ENCODE results near the gene DIP2A. TPM values are rescaled to one million over a fixed set of nuclear protein-coding genes. Genes with fewer than 3 reads are reported as not detected.

DIP2A gene
- total and polyA plus RNA-seq, 2 experiments from 2014 or later, result 18.5 to 36.3 TPM

DNA sequence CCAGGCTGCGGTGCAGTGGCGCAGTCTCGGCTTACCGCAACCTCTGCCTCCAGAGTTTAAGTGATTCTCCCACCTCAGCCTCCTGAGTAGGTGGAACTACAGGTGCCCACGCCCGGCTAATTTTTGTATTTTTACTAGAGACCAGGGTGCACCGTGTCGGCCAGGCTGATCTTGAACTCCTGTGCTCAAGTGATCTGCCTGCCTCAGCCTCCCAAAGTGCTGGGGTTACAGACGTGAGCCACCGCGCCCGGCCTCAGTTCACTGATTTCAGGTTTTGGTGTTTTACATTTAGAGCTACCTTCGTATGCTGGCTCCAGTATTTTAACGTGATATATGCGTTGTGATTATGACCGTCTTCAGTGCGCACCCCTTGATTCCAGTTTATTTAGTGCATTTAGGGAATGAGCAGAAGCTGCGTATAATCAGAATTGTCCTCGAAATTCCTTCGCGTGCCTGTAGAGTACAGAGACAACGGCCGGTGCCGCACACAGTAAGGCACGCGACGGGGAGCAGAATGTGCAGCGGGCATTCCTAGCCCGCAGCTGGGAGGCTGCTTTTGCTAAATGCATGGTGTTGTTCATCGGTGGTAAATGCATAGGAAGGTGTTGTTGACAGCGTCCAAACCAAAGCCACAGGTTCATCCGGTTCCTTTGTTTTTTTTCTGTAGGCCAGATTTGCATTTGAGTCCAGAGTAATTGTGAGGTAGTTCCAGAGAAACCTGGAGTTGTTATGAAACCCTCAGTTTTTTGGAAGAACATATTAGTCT is 48.9 kb upstream of the DIP2A start (continued):
- TF ChIP-seq, protein P1, sequence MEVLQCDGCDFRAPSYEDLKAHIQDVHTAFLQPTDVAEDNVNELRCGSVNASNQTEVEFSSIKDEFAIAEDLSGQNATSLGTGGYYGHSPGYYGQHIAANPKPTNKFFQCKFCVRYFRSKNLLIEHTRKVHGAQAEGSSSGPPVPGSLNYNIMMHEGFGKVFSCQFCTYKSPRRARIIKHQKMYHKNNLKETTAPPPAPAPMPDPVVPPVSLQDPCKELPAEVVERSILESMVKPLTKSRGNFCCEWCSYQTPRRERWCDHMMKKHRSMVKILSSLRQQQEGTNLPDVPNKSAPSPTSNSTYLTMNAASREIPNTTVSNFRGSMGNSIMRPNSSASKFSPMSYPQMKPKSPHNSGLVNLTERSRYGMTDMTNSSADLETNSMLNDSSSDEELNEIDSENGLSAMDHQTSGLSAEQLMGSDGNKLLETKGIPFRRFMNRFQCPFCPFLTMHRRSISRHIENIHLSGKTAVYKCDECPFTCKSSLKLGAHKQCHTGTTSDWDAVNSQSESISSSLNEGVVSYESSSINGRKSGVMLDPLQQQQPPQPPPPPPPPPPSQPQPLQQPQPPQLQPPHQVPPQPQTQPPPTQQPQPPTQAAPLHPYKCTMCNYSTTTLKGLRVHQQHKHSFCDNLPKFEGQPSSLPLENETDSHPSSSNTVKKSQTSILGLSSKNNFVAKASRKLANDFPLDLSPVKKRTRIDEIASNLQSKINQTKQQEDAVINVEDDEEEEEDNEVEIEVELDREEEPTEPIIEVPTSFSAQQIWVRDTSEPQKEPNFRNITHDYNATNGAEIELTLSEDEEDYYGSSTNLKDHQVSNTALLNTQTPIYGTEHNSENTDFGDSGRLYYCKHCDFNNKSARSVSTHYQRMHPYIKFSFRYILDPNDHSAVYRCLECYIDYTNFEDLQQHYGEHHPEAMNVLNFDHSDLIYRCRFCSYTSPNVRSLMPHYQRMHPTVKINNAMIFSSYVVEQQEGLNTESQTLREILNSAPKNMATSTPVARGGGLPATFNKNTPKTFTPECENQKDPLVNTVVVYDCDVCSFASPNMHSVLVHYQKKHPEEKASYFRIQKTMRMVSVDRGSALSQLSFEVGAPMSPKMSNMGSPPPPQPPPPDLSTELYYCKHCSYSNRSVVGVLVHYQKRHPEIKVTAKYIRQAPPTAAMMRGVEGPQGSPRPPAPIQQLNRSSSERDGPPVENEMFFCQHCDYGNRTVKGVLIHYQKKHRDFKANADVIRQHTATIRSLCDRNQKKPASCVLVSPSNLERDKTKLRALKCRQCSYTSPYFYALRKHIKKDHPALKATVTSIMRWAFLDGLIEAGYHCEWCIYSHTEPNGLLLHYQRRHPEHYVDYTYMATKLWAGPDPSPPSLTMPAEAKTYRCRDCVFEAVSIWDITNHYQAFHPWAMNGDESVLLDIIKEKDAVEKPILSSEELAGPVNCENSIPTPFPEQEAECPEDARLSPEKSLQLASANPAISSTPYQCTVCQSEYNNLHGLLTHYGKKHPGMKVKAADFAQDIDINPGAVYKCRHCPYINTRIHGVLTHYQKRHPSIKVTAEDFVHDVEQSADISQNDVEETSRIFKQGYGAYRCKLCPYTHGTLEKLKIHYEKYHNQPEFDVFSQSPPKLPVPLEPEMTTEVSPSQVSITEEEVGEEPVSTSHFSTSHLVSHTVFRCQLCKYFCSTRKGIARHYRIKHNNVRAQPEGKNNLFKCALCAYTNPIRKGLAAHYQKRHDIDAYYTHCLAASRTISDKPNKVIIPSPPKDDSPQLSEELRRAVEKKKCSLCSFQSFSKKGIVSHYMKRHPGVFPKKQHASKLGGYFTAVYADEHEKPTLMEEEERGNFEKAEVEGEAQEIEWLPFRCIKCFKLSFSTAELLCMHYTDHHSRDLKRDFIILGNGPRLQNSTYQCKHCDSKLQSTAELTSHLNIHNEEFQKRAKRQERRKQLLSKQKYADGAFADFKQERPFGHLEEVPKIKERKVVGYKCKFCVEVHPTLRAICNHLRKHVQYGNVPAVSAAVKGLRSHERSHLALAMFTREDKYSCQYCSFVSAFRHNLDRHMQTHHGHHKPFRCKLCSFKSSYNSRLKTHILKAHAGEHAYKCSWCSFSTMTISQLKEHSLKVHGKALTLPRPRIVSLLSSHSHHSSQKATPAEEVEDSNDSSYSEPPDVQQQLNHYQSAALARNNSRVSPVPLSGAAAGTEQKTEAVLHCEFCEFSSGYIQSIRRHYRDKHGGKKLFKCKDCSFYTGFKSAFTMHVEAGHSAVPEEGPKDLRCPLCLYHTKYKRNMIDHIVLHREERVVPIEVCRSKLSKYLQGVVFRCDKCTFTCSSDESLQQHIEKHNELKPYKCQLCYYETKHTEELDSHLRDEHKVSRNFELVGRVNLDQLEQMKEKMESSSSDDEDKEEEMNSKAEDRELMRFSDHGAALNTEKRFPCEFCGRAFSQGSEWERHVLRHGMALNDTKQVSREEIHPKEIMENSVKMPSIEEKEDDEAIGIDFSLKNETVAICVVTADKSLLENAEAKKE (CRISPR knock-in tag; IDR thresholded peaks at IDR 0.05), result no peak
- TF ChIP-seq, protein P2, sequence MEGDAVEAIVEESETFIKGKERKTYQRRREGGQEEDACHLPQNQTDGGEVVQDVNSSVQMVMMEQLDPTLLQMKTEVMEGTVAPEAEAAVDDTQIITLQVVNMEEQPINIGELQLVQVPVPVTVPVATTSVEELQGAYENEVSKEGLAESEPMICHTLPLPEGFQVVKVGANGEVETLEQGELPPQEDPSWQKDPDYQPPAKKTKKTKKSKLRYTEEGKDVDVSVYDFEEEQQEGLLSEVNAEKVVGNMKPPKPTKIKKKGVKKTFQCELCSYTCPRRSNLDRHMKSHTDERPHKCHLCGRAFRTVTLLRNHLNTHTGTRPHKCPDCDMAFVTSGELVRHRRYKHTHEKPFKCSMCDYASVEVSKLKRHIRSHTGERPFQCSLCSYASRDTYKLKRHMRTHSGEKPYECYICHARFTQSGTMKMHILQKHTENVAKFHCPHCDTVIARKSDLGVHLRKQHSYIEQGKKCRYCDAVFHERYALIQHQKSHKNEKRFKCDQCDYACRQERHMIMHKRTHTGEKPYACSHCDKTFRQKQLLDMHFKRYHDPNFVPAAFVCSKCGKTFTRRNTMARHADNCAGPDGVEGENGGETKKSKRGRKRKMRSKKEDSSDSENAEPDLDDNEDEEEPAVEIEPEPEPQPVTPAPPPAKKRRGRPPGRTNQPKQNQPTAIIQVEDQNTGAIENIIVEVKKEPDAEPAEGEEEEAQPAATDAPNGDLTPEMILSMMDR (conservative IDR thresholded peaks at IDR 0.05; ENCODE audit: low read depth in 2 of 2), result no peak
- TF ChIP-seq ZNF331 (CRISPR knock-in tag; IDR thresholded peaks at IDR 0.05; ENCODE audit: low read depth) (no peak), STAT1 (IDR thresholded peaks at IDR 0.05; ENCODE audit: unreplicated experiment) (no peak), JUNB (IDR thresholded peaks at IDR 0.05; ENCODE audit: unreplicated experiment) (no peak), NANOG (IDR thresholded peaks at IDR 0.05; ENCODE audit: borderline replicate concordance) (no peak)

DNA sequence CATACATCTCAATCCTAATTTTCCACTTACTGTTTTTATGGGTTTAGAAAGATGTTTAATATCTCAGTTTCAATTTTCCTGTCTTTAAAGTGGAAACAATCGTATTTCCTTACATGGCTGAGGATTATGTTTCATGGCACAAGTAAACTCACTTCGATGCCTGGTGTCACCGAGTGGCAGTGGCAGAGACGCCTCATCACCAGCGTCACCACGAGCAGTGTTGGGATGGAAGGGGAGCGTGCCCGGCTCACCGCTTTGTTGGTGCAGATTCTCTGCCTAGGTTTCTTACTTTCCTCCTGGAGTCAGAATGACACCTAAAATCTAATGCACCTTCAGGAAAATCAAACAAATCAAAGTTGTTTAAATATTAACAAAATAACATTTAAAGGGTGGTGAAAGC is 48.2 kb upstream of the DIP2A start:
- H3K4me1 ChIP-seq (ENCODE audit: insufficient read depth), result no peaks in the 10 kb centered on the region; the same call in 1 of the 2 replicates
- no peak for ATAC-seq
- Mint-ChIP-seq H3K9me3 (no peaks in the 10 kb centered on the region), H3K27me3 (ENCODE audit: insufficient read depth, low read depth, poor library complexity) (peaks cover 8% of the 10 kb centered on the region), H3K36me3 (ENCODE audit: low read depth) (peaks cover 17% of the 10 kb centered on the region), H3K27ac (peak overlapping the region; percentile 95), H3K4me3 (no peak overlapping the region), H3K4me1 (peaks cover 28% of the 10 kb centered on the region)
- no peaks in the 10 kb centered on the region for H3K27me3 ChIP-seq (ENCODE audit: insufficient read depth)
- no peak overlapping the region for H3K4me3 ChIP-seq
- H3K36me3 ChIP-seq (ENCODE audit: insufficient read depth), result no peaks in the 10 kb centered on the region; the same call in 1 of the 2 replicates
- no peaks in the 10 kb centered on the region for H4K20me1 ChIP-seq (replicated peaks; ENCODE audit: insufficient read depth)
- H3K27ac ChIP-seq (ENCODE audit: low read depth), result peak overlapping the region; percentile 82
- H3K9me2 ChIP-seq (ENCODE audit: insufficient read depth), result no peaks in the 10 kb centered on the region
- H3K79me2 ChIP-seq (replicated peaks; ENCODE audit: insufficient read depth), result no peaks in the 10 kb centered on the region
- DNase-seq (ENCODE audit: low spot score), result no peak
- H2AFZ ChIP-seq, result no peak overlapping the region
- no peak overlapping the region for H3K4me2 ChIP-seq
- no peaks in the 10 kb centered on the region; the same call in 1 of the 2 replicates for H3F3A ChIP-seq (replicated peaks; ENCODE audit: low read depth)
- no peak for TF ChIP-seq ZNF114 (CRISPR knock-in tag; IDR thresholded peaks at IDR 0.05)
- TF ChIP-seq, protein P1 (CRISPR knock-in tag; IDR thresholded peaks at IDR 0.05), result no peak
- no peak for TF ChIP-seq JUNB (IDR thresholded peaks at IDR 0.05; ENCODE audit: unreplicated experiment)

Measured in GM23338 (cell line).